ENCODE measurements around the gene CFAP54. TPM values are rescaled to one million over a fixed set of nuclear protein-coding genes. Genes with fewer than 3 reads are reported as not detected.

CFAP54 gene
- total and polyA plus RNA-seq, 12 donors: 0.08 to 1.00 (median 0.33) TPM; not detected in 2

DNA sequence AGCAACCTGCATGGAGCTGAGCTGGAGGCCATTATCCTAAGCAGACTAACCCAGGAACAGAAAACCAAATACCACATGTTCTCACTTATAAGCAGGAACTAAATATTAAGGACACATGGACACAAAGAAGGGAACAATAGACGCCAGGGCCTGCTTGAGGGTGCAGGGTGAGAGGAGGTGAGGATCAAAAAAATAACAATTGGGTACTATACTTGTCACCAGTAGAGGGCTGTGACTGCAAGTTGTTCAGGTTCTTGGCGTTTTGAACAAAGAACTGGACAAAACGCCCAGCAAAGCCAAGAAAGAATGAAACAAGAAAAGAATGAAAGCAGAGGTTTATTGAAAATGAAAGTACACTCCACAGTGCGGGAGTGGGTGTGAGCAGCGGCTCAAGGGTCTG lies 209.1 kb downstream of the CFAP54 start:
- no peak for DNase-seq
- Histone ChIP-seq H3K9me3 (replicated peaks in 1 of 3) (no peaks in the 10 kb centered on the region), H3K27ac (no peak overlapping the region), H3K4me1 (replicated peaks in 1 of 2) (no peaks in the 10 kb centered on the region), H3K27me3 (no peaks in the 10 kb centered on the region), H3K36me3 (replicated peaks in 1 of 2) (no peaks in the 10 kb centered on the region), H3K4me3 (no peak overlapping the region)
- no peak for TF ChIP-seq CTCF (IDR thresholded peaks at IDR 0.05)
- no peak for TF ChIP-seq POLR2A (IDR thresholded peaks at IDR 0.05)
- WGBS, 4 donors: 78 to 88% (median 83%) methylated on average over 5 of the region's 5 CpGs
- intact Hi-C loops (cut with DNase I): no loop called here

DNA sequence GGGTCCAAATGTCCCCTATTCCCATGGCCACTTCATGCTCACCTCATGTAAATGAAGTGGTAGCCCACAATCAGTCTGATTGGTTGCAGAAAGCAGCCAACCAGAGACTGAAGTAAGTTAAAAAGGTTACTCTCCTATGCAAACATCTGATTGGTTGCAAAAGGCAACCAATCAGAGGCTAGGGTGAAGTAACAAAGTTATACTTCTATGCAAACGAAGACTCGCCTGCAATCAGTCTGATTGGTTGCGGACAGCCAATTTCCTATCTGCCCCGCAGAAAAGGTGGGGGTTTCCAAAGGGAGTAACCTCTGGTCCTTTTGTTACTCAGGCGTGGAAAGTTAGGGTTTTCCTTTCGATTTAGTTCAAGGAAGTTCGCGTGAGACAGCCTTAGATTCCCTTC lies 209.6 kb downstream of the CFAP54 start:
- DNase-seq: no peak
- Histone ChIP-seq H3K27ac (no peak overlapping the region), H3K36me3 (replicated peaks in 1 of 2) (no peaks in the 10 kb centered on the region), H3K27me3 (no peaks in the 10 kb centered on the region), H3K4me1 (replicated peaks in 1 of 2) (no peaks in the 10 kb centered on the region), H3K4me3 (no peak overlapping the region), H3K9me3 (replicated peaks in 1 of 3) (no peaks in the 10 kb centered on the region)
- intact Hi-C loops (cut with DNase I): no loop called here
- TF ChIP-seq CTCF (IDR thresholded peaks at IDR 0.05): no peak
- no peak for TF ChIP-seq POLR2A (IDR thresholded peaks at IDR 0.05)
- WGBS, 4 donors: 83 to 92% (median 90%) methylated on average over 8 of the region's 8 CpGs

GRCh38 chr12:96701856-96702255 lies 212.5 kb downstream of the CFAP54 start:
- no peak overlapping the region for H3K27ac ChIP-seq
- intact Hi-C loops (cut with DNase I): no loop called here
- 71 to 74% (median 73%) methylated on average over 6 of the region's 6 CpGs for WGBS, 4 donors
- no peaks in the 10 kb centered on the region for H3K27me3 ChIP-seq
- no peaks in the 10 kb centered on the region for H3K4me1 ChIP-seq (replicated peaks in 1 of 2)
- TF ChIP-seq POLR2A (IDR thresholded peaks at IDR 0.05) (no peak), CTCF (IDR thresholded peaks at IDR 0.05) (no peak)
- H3K9me3 ChIP-seq (replicated peaks in 1 of 3): no peaks in the 10 kb centered on the region
- no peaks in the 10 kb centered on the region for H3K36me3 ChIP-seq (replicated peaks in 1 of 2)
- DNase-seq: no peak
- H3K4me3 ChIP-seq: no peak overlapping the region

- Histone ChIP-seq H3K9me3 (replicated peaks in 1 of 3) (no peaks in the 10 kb centered on the region), H3K4me1 (replicated peaks in 1 of 2) (no peaks in the 10 kb centered on the region), H3K36me3 (replicated peaks in 1 of 2) (no peaks in the 10 kb centered on the region), H3K4me3 (no peak overlapping the region), H3K27me3 (no peaks in the 10 kb centered on the region), H3K27ac (no peak overlapping the region)
- intact Hi-C loops (cut with DNase I): no loop called here
- TF ChIP-seq CTCF (IDR thresholded peaks at IDR 0.05): no peak
- no peak for TF ChIP-seq POLR2A (IDR thresholded peaks at IDR 0.05)
- DNase-seq: no peak
- 71 to 83% (median 78%) methylated on average over 2 of the region's 2 CpGs for whole genome bisulfite sequencing, 4 donors
These were observed 220.9 kb downstream of the CFAP54 start for GRCh38 chr12:96710127-96710745.
